ENCODE results near the gene ARPP19. TPM values are rescaled to one million over a fixed set of nuclear protein-coding genes. Genes with fewer than 3 reads are reported as not detected.
"Not testable (repeated sequence)": the region's sequence is repeated elsewhere in the genome, so short reads cannot be mapped to it uniquely, and the experiment has no call there.

Gene ARPP19
- total RNA-seq, 4 donors from 2014 or later: 37.7 to 106 (median 63.7) TPM

GRCh38 chr15:52579852-52580251 lies 11.0 kb upstream of the ARPP19 start:
- no peak for DNase-seq
- H3K27ac ChIP-seq: no peak overlapping the region
- H3K9me3 ChIP-seq: no peaks in the 10 kb centered on the region
- H3K27me3 ChIP-seq: no peaks in the 10 kb centered on the region
- no peak overlapping the region for H3K4me3 ChIP-seq
- no peaks in the 10 kb centered on the region for H3K4me1 ChIP-seq
- TF ChIP-seq, protein P1, sequence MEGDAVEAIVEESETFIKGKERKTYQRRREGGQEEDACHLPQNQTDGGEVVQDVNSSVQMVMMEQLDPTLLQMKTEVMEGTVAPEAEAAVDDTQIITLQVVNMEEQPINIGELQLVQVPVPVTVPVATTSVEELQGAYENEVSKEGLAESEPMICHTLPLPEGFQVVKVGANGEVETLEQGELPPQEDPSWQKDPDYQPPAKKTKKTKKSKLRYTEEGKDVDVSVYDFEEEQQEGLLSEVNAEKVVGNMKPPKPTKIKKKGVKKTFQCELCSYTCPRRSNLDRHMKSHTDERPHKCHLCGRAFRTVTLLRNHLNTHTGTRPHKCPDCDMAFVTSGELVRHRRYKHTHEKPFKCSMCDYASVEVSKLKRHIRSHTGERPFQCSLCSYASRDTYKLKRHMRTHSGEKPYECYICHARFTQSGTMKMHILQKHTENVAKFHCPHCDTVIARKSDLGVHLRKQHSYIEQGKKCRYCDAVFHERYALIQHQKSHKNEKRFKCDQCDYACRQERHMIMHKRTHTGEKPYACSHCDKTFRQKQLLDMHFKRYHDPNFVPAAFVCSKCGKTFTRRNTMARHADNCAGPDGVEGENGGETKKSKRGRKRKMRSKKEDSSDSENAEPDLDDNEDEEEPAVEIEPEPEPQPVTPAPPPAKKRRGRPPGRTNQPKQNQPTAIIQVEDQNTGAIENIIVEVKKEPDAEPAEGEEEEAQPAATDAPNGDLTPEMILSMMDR (IDR thresholded peaks at IDR 0.05): no peak
- TF ChIP-seq POLR2A (IDR thresholded peaks at IDR 0.05): no peak
- H3K36me3 ChIP-seq: peaks cover 0 to 37% (median 0%) of the 10 kb centered on the region in 3 donors

- no peak overlapping the region for H3K27ac ChIP-seq
- no peak overlapping the region for H3K4me3 ChIP-seq
- no peaks in the 10 kb centered on the region for H3K27me3 ChIP-seq
- DNase-seq: no peak
- TF ChIP-seq, protein P1 (IDR thresholded peaks at IDR 0.05): no peak
- no peak for TF ChIP-seq POLR2A (IDR thresholded peaks at IDR 0.05)
- no peaks in the 10 kb centered on the region for H3K4me1 ChIP-seq
- no peaks in the 10 kb centered on the region for H3K9me3 ChIP-seq
- peaks cover 0 to 9% (median 0%) of the 10 kb centered on the region in 3 donors for H3K36me3 ChIP-seq
Observed at GRCh38 chr15:52576692-52577091, 7.9 kb upstream of the ARPP19 start.

DNA sequence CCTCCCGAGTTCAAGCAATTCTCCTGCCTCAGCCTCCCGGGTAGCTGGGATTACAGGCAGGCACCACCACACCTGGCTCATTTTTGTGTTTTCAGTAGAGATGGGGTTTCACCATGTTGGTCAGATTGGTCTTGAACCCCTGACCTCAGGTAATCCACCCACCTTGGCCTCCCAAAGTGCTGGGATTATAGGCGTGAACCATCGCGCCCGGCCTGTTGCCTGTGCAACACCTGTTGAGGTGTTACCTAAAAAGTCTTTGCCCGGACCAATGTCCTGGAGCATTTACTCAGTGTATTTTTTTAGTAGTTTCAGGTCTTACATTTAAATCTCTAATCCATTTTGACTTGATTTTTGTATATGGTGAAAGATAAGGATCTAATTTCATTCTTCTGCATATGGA lies 6.7 kb upstream of the ARPP19 start:
- H3K27me3 ChIP-seq, H3K27ac ChIP-seq, DNase-seq, H3K4me3 ChIP-seq, H3K36me3 ChIP-seq, H3K9me3 ChIP-seq, H3K4me1 ChIP-seq: not testable (repeated sequence)

DNA sequence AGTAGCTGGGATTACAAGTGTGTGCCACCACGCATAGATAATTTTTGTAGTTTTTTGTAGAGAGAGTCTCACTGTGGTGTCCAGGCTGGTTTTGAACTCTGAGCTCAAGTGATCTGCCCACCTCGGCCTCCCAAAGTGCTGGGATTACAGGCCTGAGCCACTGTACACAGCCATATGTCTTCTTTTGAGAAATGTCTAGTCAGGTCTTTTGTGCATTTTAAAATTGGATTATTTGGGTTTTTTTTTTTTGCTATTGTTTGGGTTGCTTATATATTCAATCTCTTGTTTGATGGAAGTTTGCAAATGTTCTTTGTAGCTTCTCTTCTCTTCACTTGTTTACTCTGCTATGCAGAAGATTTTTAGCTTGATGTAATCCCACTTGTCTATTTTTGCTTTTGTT lies 6.2 kb upstream of the ARPP19 start:
- no peaks in the 10 kb centered on the region for H3K36me3 ChIP-seq
- H3K27me3 ChIP-seq: no peaks in the 10 kb centered on the region
- H3K4me3 ChIP-seq: no peak overlapping the region
- no peaks in the 10 kb centered on the region for H3K4me1 ChIP-seq
- H3K27ac ChIP-seq: no peak overlapping the region
- DNase-seq: no peak
- TF ChIP-seq, protein P1 (IDR thresholded peaks at IDR 0.05): no peak
- TF ChIP-seq POLR2A (IDR thresholded peaks at IDR 0.05): no peak
- H3K9me3 ChIP-seq: no peaks in the 10 kb centered on the region

- H3K36me3 ChIP-seq, H3K4me3 ChIP-seq, H3K27me3 ChIP-seq, DNase-seq, H3K9me3 ChIP-seq, H3K4me1 ChIP-seq, H3K27ac ChIP-seq: not testable (repeated sequence)
Observed at GRCh38 chr15:52574623-52575022, 5.8 kb upstream of the ARPP19 start.

DNA sequence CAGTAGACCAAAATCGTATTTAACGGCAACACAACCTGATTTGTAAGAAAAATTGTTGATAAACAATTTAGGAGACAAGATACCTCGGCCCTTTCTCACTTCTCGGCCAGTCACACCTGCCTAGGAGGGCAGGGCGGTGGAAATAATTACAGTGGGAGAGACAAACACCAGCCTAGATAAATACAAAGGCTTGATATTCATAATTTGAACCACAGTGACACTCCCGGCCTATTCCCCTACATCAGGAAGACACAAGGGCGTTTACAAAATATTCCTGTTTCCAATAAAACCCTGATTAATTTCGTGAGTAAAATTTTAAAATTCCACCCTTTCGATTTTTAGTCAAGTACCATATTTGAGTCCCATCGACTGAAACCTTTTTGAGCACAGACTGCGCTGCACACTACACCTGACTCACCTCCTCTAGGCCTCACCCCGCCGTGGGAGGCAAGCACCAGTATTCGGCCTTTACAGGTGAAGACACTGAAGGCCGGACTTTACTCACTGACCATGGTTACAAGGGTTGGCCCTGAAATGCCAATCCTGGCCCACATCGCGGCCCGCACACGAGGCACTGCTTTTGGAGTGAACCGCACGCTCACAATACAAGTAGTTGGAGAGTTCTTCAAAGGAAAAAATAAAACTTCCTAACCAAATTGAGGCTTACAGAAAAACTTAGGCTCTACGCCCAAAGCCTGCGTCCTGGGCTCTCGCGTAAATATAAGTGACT lies 794 bp downstream of the ARPP19 start:
- peak overlapping the region; percentile 83 to 97 (median 94) for H3K27ac ChIP-seq
- H3K4me3 ChIP-seq: peak overlapping the region; percentile 52 to 85 (median 70)
- H3K4me1 ChIP-seq: peaks cover 0 to 35% (median 0%) of the 10 kb centered on the region in 4 donors
- DNase-seq: peak; percentile 35 to 80 (median 74)
- TF ChIP-seq POLR2A (IDR thresholded peaks at IDR 0.05): no peak
- TF ChIP-seq, protein P1 (IDR thresholded peaks at IDR 0.05): no peak
- no peaks in the 10 kb centered on the region for H3K36me3 ChIP-seq
- no peaks in the 10 kb centered on the region for H3K27me3 ChIP-seq
- H3K9me3 ChIP-seq: no peaks in the 10 kb centered on the region

Data from Peyer's patch (tissue), 4 donors.